SK-N-SH (cell line): ENCODE data around the gene TRMT44. TPM values are rescaled to one million over a fixed set of nuclear protein-coding genes. Genes with fewer than 3 reads are reported as not detected.

Experiments
- CTCF ChIA-PET: fragments of 300-600, 350-600 bp; formaldehyde crosslinking; extraction: SDS; loops from one replicate; lab custom pipeline; 2021; lab: Yijun Ruan, JAX
- POLR2A ChIA-PET: fragments of 350-600 bp; sonication (Branson Sonifier 250); formaldehyde crosslinking; extraction: SDS; loops from one replicate; lab custom pipeline; 2020; ENCODE audit warnings: antibody characterized with exemption, inconsistent platforms; lab: Yijun Ruan, JAX
- DNase-seq: peaks from one replicate; pipeline ENCODE4 v3.0.0; 2012
- H2AFZ ChIP-seq: fragments of 200-600 bp; sonication (generic); 2 replicates; pipeline ENCODE4 v1.8.1; 2016; ENCODE audit warnings: antibody characterized with exemption, mild to moderate bottlenecking, low read depth
- H3F3A ChIP-seq: fragments of 200-600 bp; sonication (generic); replicated peaks from 2 replicates; pipeline ENCODE3; 2016; ENCODE audit warnings: antibody characterized with exemption, mild to moderate bottlenecking; ENCODE audit not compliant: insufficient read depth
- H3K27ac ChIP-seq, 2 experiments: fragments of 200-500 bp in 1 of 2; fragments of 200-600 bp in 1 of 2; sonication (Bioruptor generic) in 1 of 2; sonication (generic), shearing (Covaris generic) in 1 of 2; 2 replicates each; pipeline versions ENCODE4 v1.5.1 to v1.6.1; 2014 to 2016; ENCODE audit warnings: low read depth in 2 of 2, inconsistent platforms in 1 of 2, low read length in 1 of 2, mild to moderate bottlenecking in 1 of 2, mixed read lengths in 1 of 2
- H3K27me3 ChIP-seq: fragments of 200-600 bp; sonication (generic), shearing (Covaris generic); 2 replicates; pipeline ENCODE4 v1.6.1; 2016; ENCODE audit warnings: mixed run types; ENCODE audit not compliant: insufficient read depth
- H3K36me3 ChIP-seq, 2 experiments: fragments of 200-500 bp in 1 of 2; fragments of 200-600 bp in 1 of 2; sonication (Bioruptor generic) in 1 of 2; sonication (generic) in 1 of 2; replicated peaks in 1 of 2; 2 replicates each; pipeline versions ENCODE3 to v1.5.1; 2014 to 2016; ENCODE audit warnings: low read length in 1 of 2, mild to moderate bottlenecking in 1 of 2; ENCODE audit not compliant: insufficient read depth in 2 of 2, control insufficient read depth in 1 of 2
- H3K4me1 ChIP-seq, 2 experiments: fragments of 200-500 bp in 1 of 2; fragments of 200-600 bp in 1 of 2; sonication (Bioruptor generic) in 1 of 2; sonication (generic), shearing (Covaris generic) in 1 of 2; 2 replicates each; pipeline versions ENCODE4 v1.5.1 to v1.6.1; 2014 to 2016; ENCODE audit warnings: low read depth in 1 of 2, low read length in 1 of 2, mixed run types in 1 of 2; ENCODE audit not compliant: insufficient read depth in 2 of 2, control insufficient read depth in 1 of 2
- H3K4me2 ChIP-seq: fragments of 200-600 bp; sonication (generic), shearing (Covaris generic); 2 replicates; pipeline ENCODE4 v1.6.1; 2017; ENCODE audit warnings: mixed run types
- H3K4me3 ChIP-seq, 2 experiments: fragments of 200-500 bp in 1 of 2; fragments of 200-600 bp in 1 of 2; sonication (Bioruptor generic) in 1 of 2; sonication (generic), shearing (Covaris generic) in 1 of 2; 2 replicates each; pipeline versions ENCODE4 v1.5.1 to v1.8.1; 2014 to 2016; ENCODE audit warnings: low read depth in 2 of 2, inconsistent platforms in 1 of 2, low read length in 1 of 2, mild to moderate bottlenecking in 1 of 2, mixed read lengths in 1 of 2, moderate library complexity in 1 of 2
- H3K79me2 ChIP-seq: fragments of 200-600 bp; sonication (generic); 2 replicates; pipeline ENCODE4 v1.8.1; 2017; ENCODE audit warnings: mild to moderate bottlenecking; ENCODE audit not compliant: insufficient read depth
- H3K9ac ChIP-seq: fragments of 200-600 bp; sonication (generic); 2 replicates; pipeline ENCODE4 v1.6.1; 2017; ENCODE audit warnings: mixed run types
- H3K9me2 ChIP-seq: fragments of 200-600 bp; sonication (generic); 2 replicates; pipeline ENCODE4 v1.6.1; 2017; ENCODE audit warnings: mixed run types
- H3K9me3 ChIP-seq: fragments of 200-600 bp; sonication (generic); 2 replicates; pipeline ENCODE4 v1.6.1; 2017; ENCODE audit warnings: mixed run types, mild to moderate bottlenecking, moderate library complexity
- H4K20me1 ChIP-seq: fragments of 200-600 bp; sonication (generic); 2 replicates; pipeline ENCODE4 v1.6.1; 2017; ENCODE audit warnings: mild to moderate bottlenecking, mixed run types; ENCODE audit not compliant: insufficient read depth
- CHD2 ChIP-seq: fragments of 150-350 bp; IDR thresholded peaks from 2 replicates; pipeline ENCODE4 v1.6.1; 2018; ENCODE audit warnings: low read length; ENCODE audit not compliant: partially characterized antibody
- EP300 ChIP-seq, 2 experiments: IDR thresholded peaks; 2 replicates each; pipeline versions ENCODE4 v1.4.0 to v1.6.1; 2012; ENCODE audit warnings: borderline replicate concordance in 1 of 2, low read depth in 1 of 2, low read length in 1 of 2
- FOSL2 ChIP-seq: IDR thresholded peaks from 2 replicates; pipeline ENCODE4 v1.4.0; 2012; ENCODE audit warnings: low read depth, mild to moderate bottlenecking, moderate library complexity, borderline replicate concordance
- FOXJ3 ChIP-seq: sonication (generic); formaldehyde crosslinking; IDR thresholded peaks from 2 replicates; pipeline ENCODE4 v1.5.1; 2020; ENCODE audit warnings: mild to moderate bottlenecking, missing genetic modification reagents
- GABPA ChIP-seq: IDR thresholded peaks from 2 replicates; pipeline ENCODE4 v1.4.0; 2012; ENCODE audit warnings: low read depth, mild to moderate bottlenecking
- GATA2 ChIP-seq: sonication (generic); formaldehyde crosslinking; IDR thresholded peaks from 2 replicates; pipeline ENCODE4 v1.5.0; 2020; ENCODE audit warnings: mild to moderate bottlenecking, missing genetic modification reagents
- JUND ChIP-seq: IDR thresholded peaks from 2 replicates; pipeline ENCODE4 v1.4.0; 2012
- RAD21 ChIP-seq: IDR thresholded peaks from 2 replicates; pipeline ENCODE4 v1.6.1; 2012; ENCODE audit warnings: mild to moderate bottlenecking, low read length
- RXRA ChIP-seq: IDR thresholded peaks from 2 replicates; pipeline ENCODE4 v1.4.0; 2012; ENCODE audit warnings: low read depth, mild to moderate bottlenecking, borderline replicate concordance
- SIN3A ChIP-seq: IDR thresholded peaks from 2 replicates; pipeline ENCODE4 v1.6.1; 2012; ENCODE audit warnings: low read depth, mild to moderate bottlenecking, low read length, moderate library complexity, borderline replicate concordance
- TCF12 ChIP-seq: IDR thresholded peaks from 2 replicates; pipeline ENCODE4 v1.4.0; 2012
- WGBS: methylation state at CpG from one replicate; pipeline ENCODE4 v1.1.6; 2017; ENCODE audit warnings: low lambda C conversion rate; 5-methylcytosine and 5-hydroxymethylcytosine counted together
- polyA plus RNA-seq, 3 experiments: library from polyadenylated mRNA; depleted of rRNA; stranded (reverse); fragments of >200 nt; gene quantifications; 2 replicates each; pipeline ENCODE4 v1.2.3, GENCODE V29; 2012
- TF ChIP-seq, protein P1 (sequence below): IDR thresholded peaks from 2 replicates; pipeline ENCODE4 v1.6.1; 2012; ENCODE audit warnings: mild to moderate bottlenecking, low read depth, low read length, moderate library complexity
- TF ChIP-seq, protein P2 (sequence below): fragments of 200-600 bp; sonication (generic); IDR thresholded peaks from 2 replicates; pipeline ENCODE4 v1.6.1; 2017; ENCODE audit warnings: antibody characterized with exemption, mild to moderate bottlenecking, moderate library complexity

Gene TRMT44
- polyA plus RNA-seq, 1 of the 3 experiments (the other 2 are of a cell fraction) = 6.0 TPM

DNA sequence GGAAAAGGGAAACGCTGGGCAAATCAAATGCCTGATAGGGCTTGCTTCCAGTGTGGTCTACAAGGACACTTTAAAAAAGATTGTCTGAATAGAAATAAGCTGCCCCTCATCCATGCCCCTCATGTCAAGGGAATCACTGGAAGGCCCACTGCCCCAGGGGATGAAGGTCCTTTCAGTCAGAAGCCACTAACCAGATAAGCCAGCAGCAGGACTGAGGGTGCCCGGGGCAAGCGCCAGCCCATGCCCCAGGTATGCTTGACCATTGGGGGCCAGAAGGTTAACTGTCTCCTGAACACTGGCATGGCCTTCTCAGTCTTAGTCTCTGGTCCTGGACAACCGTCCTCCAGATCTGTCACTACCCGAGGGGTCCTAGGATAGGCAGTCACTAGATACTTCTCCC is 17.8 kb upstream of the TRMT44 start (continued):
- TF ChIP-seq, protein P1, sequence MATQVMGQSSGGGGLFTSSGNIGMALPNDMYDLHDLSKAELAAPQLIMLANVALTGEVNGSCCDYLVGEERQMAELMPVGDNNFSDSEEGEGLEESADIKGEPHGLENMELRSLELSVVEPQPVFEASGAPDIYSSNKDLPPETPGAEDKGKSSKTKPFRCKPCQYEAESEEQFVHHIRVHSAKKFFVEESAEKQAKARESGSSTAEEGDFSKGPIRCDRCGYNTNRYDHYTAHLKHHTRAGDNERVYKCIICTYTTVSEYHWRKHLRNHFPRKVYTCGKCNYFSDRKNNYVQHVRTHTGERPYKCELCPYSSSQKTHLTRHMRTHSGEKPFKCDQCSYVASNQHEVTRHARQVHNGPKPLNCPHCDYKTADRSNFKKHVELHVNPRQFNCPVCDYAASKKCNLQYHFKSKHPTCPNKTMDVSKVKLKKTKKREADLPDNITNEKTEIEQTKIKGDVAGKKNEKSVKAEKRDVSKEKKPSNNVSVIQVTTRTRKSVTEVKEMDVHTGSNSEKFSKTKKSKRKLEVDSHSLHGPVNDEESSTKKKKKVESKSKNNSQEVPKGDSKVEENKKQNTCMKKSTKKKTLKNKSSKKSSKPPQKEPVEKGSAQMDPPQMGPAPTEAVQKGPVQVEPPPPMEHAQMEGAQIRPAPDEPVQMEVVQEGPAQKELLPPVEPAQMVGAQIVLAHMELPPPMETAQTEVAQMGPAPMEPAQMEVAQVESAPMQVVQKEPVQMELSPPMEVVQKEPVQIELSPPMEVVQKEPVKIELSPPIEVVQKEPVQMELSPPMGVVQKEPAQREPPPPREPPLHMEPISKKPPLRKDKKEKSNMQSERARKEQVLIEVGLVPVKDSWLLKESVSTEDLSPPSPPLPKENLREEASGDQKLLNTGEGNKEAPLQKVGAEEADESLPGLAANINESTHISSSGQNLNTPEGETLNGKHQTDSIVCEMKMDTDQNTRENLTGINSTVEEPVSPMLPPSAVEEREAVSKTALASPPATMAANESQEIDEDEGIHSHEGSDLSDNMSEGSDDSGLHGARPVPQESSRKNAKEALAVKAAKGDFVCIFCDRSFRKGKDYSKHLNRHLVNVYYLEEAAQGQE = no peak
- TF ChIP-seq JUND = no peak
- TF ChIP-seq CHD2 = no peak
- no peak for TF ChIP-seq FOXJ3 (CRISPR knock-in tag)
- TF ChIP-seq FOSL2 = no peak
- no peak for TF ChIP-seq RXRA
- TF ChIP-seq EP300 (IDR thresholded peaks at IDR 0.05; ENCODE audit: borderline replicate concordance in 1 of 2, low read depth in 1 of 2, low read length in 1 of 2) = no peak

DNA sequence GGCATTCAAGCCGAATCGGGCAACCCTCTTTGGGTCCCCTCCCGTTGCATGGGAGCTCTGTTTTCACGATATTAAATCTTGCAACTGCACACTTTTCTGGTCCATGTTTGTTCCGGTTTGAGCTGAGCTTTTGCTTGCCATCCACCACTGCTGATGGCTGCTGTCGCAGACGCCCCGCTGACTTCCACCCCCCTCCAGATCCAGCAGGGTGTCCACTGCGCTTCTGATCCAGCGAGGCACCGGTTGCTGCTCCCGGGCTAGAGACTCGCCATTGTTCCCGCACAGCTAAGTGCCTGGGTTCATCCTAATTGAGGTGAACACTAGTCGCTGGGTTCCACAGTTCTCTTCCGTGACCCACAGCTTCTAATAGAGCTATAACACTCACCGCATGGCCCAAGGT is 13.3 kb upstream of the TRMT44 start:
- POLR2A ChIA-PET = interaction anchor here (1.0 to 1.5 kb wide), 2 partner anchors 14 to 16 kb away, joined by 3 to 12 read pairs; partner anchors contain the start of genes ACOX3 and TRMT44

More for the DNA sequence above, 13.3 kb upstream of the TRMT44 start:
- H3K27me3 ChIP-seq = no peaks in the 10 kb centered on the region
- no peak overlapping the region for H2AFZ ChIP-seq
- H3K4me1 ChIP-seq = peaks cover 0 to 12% of the 10 kb centered on the region in 2 experiments; a peak in 1 of 4 replicates
- TF ChIP-seq FOXJ3 (CRISPR knock-in tag) = no peak
- no peak for TF ChIP-seq GABPA
- TF ChIP-seq, protein P1 = no peak
- TF ChIP-seq JUND = no peak
- TF ChIP-seq, protein P2, sequence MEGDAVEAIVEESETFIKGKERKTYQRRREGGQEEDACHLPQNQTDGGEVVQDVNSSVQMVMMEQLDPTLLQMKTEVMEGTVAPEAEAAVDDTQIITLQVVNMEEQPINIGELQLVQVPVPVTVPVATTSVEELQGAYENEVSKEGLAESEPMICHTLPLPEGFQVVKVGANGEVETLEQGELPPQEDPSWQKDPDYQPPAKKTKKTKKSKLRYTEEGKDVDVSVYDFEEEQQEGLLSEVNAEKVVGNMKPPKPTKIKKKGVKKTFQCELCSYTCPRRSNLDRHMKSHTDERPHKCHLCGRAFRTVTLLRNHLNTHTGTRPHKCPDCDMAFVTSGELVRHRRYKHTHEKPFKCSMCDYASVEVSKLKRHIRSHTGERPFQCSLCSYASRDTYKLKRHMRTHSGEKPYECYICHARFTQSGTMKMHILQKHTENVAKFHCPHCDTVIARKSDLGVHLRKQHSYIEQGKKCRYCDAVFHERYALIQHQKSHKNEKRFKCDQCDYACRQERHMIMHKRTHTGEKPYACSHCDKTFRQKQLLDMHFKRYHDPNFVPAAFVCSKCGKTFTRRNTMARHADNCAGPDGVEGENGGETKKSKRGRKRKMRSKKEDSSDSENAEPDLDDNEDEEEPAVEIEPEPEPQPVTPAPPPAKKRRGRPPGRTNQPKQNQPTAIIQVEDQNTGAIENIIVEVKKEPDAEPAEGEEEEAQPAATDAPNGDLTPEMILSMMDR = no peak
- TF ChIP-seq TCF12 = no peak
- no peak for TF ChIP-seq CHD2
- TF ChIP-seq GATA2 (CRISPR knock-in tag) = no peak
- no peak for TF ChIP-seq RAD21
- no peak for TF ChIP-seq SIN3A
- DNase-seq = no peak
- WGBS = 38% methylated on average over 15 of the region's 17 CpGs
- H4K20me1 ChIP-seq = no peaks in the 10 kb centered on the region
- CTCF ChIA-PET = interaction anchor here (0.7 to 2.5 kb wide), 5 partner anchors 19 to 625 kb away, joined by 3 to 12 read pairs (median 10); no protein-coding TSS in a partner anchor
- no peaks in the 10 kb centered on the region for H3K9me3 ChIP-seq
- H3K4me3 ChIP-seq = peak overlapping the region; percentile 80 to 90
- no peak overlapping the region for H3K9ac ChIP-seq
- H3K4me2 ChIP-seq = peak overlapping the region; percentile 87
- peaks cover 9% of the 10 kb centered on the region for H3K79me2 ChIP-seq
- no peak overlapping the region for H3K27ac ChIP-seq
- no peaks in the 10 kb centered on the region for H3K36me3 ChIP-seq
- H3K9me2 ChIP-seq = no peaks in the 10 kb centered on the region
- no peaks in the 10 kb centered on the region for H3F3A ChIP-seq
